ENCODE results near the gene NOS1AP. TPM values are rescaled to one million over a fixed set of nuclear protein-coding genes. Genes with fewer than 3 reads are reported as not detected.
A peak's percentile ranks its signal among the peaks of the same experiment; 100 is the strongest.

The NOS1AP gene
- total and polyA plus RNA-seq, 2 donors (not counting 3 experiments of a cell fraction or from before 2014, with no cell fraction given), result 1.3 to 5.4 TPM

- Histone ChIP-seq H3K4me3 (replicated peaks in 1 of 3; ENCODE audit: insufficient read depth in 1 of 3, low read depth in 1 of 3, low read length in 3 of 3) (no peak overlapping the region), H3K4me1 (ENCODE audit: control insufficient read depth, extremely low read depth, insufficient read depth, low read length) (no peaks in the 10 kb centered on the region), H3K9ac (replicated peaks; ENCODE audit: extremely low read depth, insufficient read depth, low read length) (no peak overlapping the region), H3K9me3 (replicated peaks; ENCODE audit: control insufficient read depth, insufficient read depth, low read length) (no peaks in the 10 kb centered on the region), H2AFZ (ENCODE audit: low read depth, low read length) (no peak overlapping the region), H4K20me1 (replicated peaks; ENCODE audit: control insufficient read depth, extremely low read depth, insufficient read depth, low read length) (no peaks in the 10 kb centered on the region), H3K9me1 (replicated peaks; ENCODE audit: control insufficient read depth, extremely low read depth, insufficient read depth, low read length) (no peaks in the 10 kb centered on the region), H3K36me3 (ENCODE audit: control insufficient read depth in 2 of 2, extremely low read depth in 1 of 2, insufficient read depth in 2 of 2, low read length in 2 of 2) (no peaks in the 10 kb centered on the region), H3K79me2 (ENCODE audit: control insufficient read depth, insufficient read depth, low read length) (no peaks in the 10 kb centered on the region), H3K4me2 (ENCODE audit: insufficient read depth, low read length) (no peak overlapping the region), H3K27ac (ENCODE audit: insufficient read depth, low read depth, low read length) (no peak overlapping the region), H3K27me3 (ENCODE audit: control insufficient read depth in 2 of 2, insufficient read depth in 2 of 2, low read length in 2 of 2) (no peaks in the 10 kb centered on the region)
- DNase-seq (ENCODE audit: low read depth, low spot score) (no peak), FAIRE-seq (no peak)
- dilution Hi-C loops (cut with MboI; ENCODE audit: extremely low pct_ligation_motif_present, low sequenced_read_pairs), result no loop called here
- CTCF ChIA-PET, result interaction anchor here (0.6 to 7.2 kb wide), 18 partner anchors 7 to 483 kb away, joined by 3 to 85 read pairs (median 4); partner anchors contain the start of gene NOS1AP
- intact Hi-C loops (cut with micrococcal nuclease), result loop anchor here (1.0 to 2.0 kb wide), 3 partner anchors 117 to 483 kb away; no protein-coding TSS in a partner anchor
- no peak for TF ChIP-seq POLR2A (IDR thresholded peaks at IDR 0.05; ENCODE audit: low read depth, low read length)
- TF ChIP-seq MYC (IDR thresholded peaks at IDR 0.05; ENCODE audit: low read depth, low read length), result no peak
- no peak for TF ChIP-seq JUN (IDR thresholded peaks at IDR 0.05; ENCODE audit: borderline replicate concordance, insufficient read depth, insufficient read length, low read depth)
- TF ChIP-seq POLR2AphosphoS5 (IDR thresholded peaks at IDR 0.05; ENCODE audit: insufficient read depth, low read depth, low read length), result no peak
- TF ChIP-seq, protein P1, sequence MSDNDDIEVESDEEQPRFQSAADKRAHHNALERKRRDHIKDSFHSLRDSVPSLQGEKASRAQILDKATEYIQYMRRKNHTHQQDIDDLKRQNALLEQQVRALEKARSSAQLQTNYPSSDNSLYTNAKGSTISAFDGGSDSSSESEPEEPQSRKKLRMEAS (IDR thresholded peaks at IDR 0.05; ENCODE audit: insufficient read depth, insufficient read length), result no peak
- TF ChIP-seq FOS (IDR thresholded peaks at IDR 0.05; ENCODE audit: borderline replicate concordance, insufficient read depth, low read length), result no peak
- no TSS peak for BruUV-seq (replicated peaks)
- POLR2A ChIA-PET, result interaction anchor here (0.6 kb wide), 1 partner anchor 252 kb away, joined by 3 read pairs; the partner anchor contains the start of gene OLFML2B
These were observed 206.2 kb downstream of the NOS1AP start for GRCh38 chr1:162275622-162276175.

DNA sequence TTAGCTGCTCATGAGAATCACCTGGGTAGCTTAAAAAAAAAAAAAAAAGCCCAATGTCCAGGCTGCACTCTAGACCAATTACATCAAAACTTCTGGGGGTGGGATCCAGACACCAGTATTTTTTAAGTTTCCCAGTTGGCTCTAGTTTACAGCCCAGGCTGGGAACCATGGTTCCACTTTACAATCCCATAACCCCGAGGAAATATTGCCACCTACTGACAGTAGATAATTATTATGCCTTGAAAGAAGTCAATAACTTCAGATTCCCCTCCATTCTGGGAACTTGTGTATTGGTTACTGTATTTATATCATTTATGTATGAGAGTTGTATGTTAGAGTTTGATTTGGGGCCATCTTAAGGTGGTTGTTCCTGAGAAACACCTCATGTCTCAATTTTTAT lies 207.0 kb downstream of the NOS1AP start:
- FAIRE-seq (peak; percentile 28), DNase-seq (ENCODE audit: low read depth, low spot score) (peak; percentile 51)
- no peak overlapping the region for H2AFZ ChIP-seq (ENCODE audit: low read depth, low read length)
- H3K36me3 ChIP-seq (ENCODE audit: control insufficient read depth in 2 of 2, extremely low read depth in 1 of 2, insufficient read depth in 2 of 2, low read length in 2 of 2), result no peaks in the 10 kb centered on the region
- ChIA-PET CTCF (interaction anchor here (0.6 to 7.2 kb wide), 19 partner anchors 8 to 484 kb away, joined by 3 to 85 read pairs (median 4); partner anchors contain the start of gene NOS1AP), POLR2A (interaction anchor here (0.6 kb wide), 1 partner anchor 253 kb away, joined by 3 read pairs; the partner anchor contains the start of gene OLFML2B)
- no TSS peak for BruUV-seq (replicated peaks)
- no peaks in the 10 kb centered on the region for H3K9me3 ChIP-seq (replicated peaks; ENCODE audit: control insufficient read depth, insufficient read depth, low read length)
- TF ChIP-seq GATA2 (IDR thresholded peaks at IDR 0.05; ENCODE audit: insufficient read depth, insufficient read length, low read depth, low read length) (no peak), POLR2A (IDR thresholded peaks at IDR 0.05; ENCODE audit: low read depth, low read length) (no peak)
- TF ChIP-seq, protein P2, sequence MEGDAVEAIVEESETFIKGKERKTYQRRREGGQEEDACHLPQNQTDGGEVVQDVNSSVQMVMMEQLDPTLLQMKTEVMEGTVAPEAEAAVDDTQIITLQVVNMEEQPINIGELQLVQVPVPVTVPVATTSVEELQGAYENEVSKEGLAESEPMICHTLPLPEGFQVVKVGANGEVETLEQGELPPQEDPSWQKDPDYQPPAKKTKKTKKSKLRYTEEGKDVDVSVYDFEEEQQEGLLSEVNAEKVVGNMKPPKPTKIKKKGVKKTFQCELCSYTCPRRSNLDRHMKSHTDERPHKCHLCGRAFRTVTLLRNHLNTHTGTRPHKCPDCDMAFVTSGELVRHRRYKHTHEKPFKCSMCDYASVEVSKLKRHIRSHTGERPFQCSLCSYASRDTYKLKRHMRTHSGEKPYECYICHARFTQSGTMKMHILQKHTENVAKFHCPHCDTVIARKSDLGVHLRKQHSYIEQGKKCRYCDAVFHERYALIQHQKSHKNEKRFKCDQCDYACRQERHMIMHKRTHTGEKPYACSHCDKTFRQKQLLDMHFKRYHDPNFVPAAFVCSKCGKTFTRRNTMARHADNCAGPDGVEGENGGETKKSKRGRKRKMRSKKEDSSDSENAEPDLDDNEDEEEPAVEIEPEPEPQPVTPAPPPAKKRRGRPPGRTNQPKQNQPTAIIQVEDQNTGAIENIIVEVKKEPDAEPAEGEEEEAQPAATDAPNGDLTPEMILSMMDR (IDR thresholded peaks at IDR 0.05; ENCODE audit: extremely low read depth in 1 of 2, insufficient read depth in 1 of 2, low read depth in 1 of 2, low read length in 2 of 2), result peak; percentile 10 to 22
- no peak overlapping the region for H3K4me3 ChIP-seq (replicated peaks in 1 of 3; ENCODE audit: insufficient read depth in 1 of 3, low read depth in 1 of 3, low read length in 3 of 3)
- no peaks in the 10 kb centered on the region for H3K4me1 ChIP-seq (ENCODE audit: control insufficient read depth, extremely low read depth, insufficient read depth, low read length)
- intact Hi-C loops (cut with micrococcal nuclease) (loop anchor here (1.0 to 2.0 kb wide), 3 partner anchors 116 to 484 kb away; no protein-coding TSS in a partner anchor), dilution Hi-C loops (cut with MboI; ENCODE audit: extremely low pct_ligation_motif_present, low sequenced_read_pairs) (no loop called here)
- no peak overlapping the region for H3K27ac ChIP-seq (ENCODE audit: insufficient read depth, low read depth, low read length)
- no peak overlapping the region for H3K9ac ChIP-seq (replicated peaks; ENCODE audit: extremely low read depth, insufficient read depth, low read length)
- H3K9me1 ChIP-seq (replicated peaks; ENCODE audit: control insufficient read depth, extremely low read depth, insufficient read depth, low read length), result no peaks in the 10 kb centered on the region
- H4K20me1 ChIP-seq (replicated peaks; ENCODE audit: control insufficient read depth, extremely low read depth, insufficient read depth, low read length), result no peaks in the 10 kb centered on the region
- no peaks in the 10 kb centered on the region for H3K27me3 ChIP-seq (ENCODE audit: control insufficient read depth in 2 of 2, insufficient read depth in 2 of 2, low read length in 2 of 2)
- H3K4me2 ChIP-seq (ENCODE audit: insufficient read depth, low read length), result no peak overlapping the region
- H3K79me2 ChIP-seq (ENCODE audit: control insufficient read depth, insufficient read depth, low read length), result no peaks in the 10 kb centered on the region
